ENCODE results near the gene HRCT1. TPM values are rescaled to one million over a fixed set of nuclear protein-coding genes. Genes with fewer than 3 reads are reported as not detected.

Gene HRCT1
- total RNA-seq, 4 donors from 2014 or later = 9.1 to 32.6 (median 17.2) TPM

GRCh38 chr9:35920051-35920620 lies 14.1 kb downstream of the HRCT1 start:
- H3K4me1 ChIP-seq = peaks cover 0 to 68% (median 4%) of the 10 kb centered on the region in 4 donors
- peak overlapping the region in 3 of 4 donors; percentile 48 to 81 (median 58) for H3K27ac ChIP-seq
- H3K9me3 ChIP-seq = no peaks in the 10 kb centered on the region
- no peaks in the 10 kb centered on the region for H3K36me3 ChIP-seq
- H3K27me3 ChIP-seq = no peaks in the 10 kb centered on the region
- DNase-seq = peak in 2 of 3 donors; percentile 77 to 80
- H3K4me3 ChIP-seq = no peak overlapping the region
- TF ChIP-seq POLR2A (IDR thresholded peaks at IDR 0.05) (no peak), CTCF (IDR thresholded peaks at IDR 0.05) (peak in 3 of 6 experiments; percentile 44 to 70 (median 52))

GRCh38 chr9:35923598-35923926 lies 17.6 kb downstream of the HRCT1 start:
- Histone ChIP-seq H3K27me3 (no peaks in the 10 kb centered on the region), H3K27ac (peak overlapping the region in 2 of 4 donors; percentile 23 to 37), H3K36me3 (no peaks in the 10 kb centered on the region), H3K9me3 (no peaks in the 10 kb centered on the region), H3K4me1 (peaks cover 0 to 38% (median 3%) of the 10 kb centered on the region in 4 donors), H3K4me3 (no peak overlapping the region)
- TF ChIP-seq CTCF (IDR thresholded peaks at IDR 0.05) (no peak), POLR2A (IDR thresholded peaks at IDR 0.05) (no peak)
- no peak for DNase-seq

GRCh38 chr9:35923927-35924763 lies 18.1 kb downstream of the HRCT1 start:
- DNase-seq = no peak

GRCh38 chr9:35928591-35929452 lies 22.8 kb downstream of the HRCT1 start:
- TF ChIP-seq CTCF (IDR thresholded peaks at IDR 0.05) (no peak), POLR2A (IDR thresholded peaks at IDR 0.05) (no peak)
- peaks cover 0 to 6% (median 0%) of the 10 kb centered on the region in 4 donors for H3K4me1 ChIP-seq
- no peaks in the 10 kb centered on the region for H3K9me3 ChIP-seq
- no peaks in the 10 kb centered on the region for H3K36me3 ChIP-seq
- peak in 1 of 3 donors; percentile 45 for DNase-seq
- H3K4me3 ChIP-seq = no peak overlapping the region
- H3K27me3 ChIP-seq = no peaks in the 10 kb centered on the region
- H3K27ac ChIP-seq = no peak overlapping the region

More at GRCh38 chr9:35923927-35924763, 18.1 kb downstream of the HRCT1 start:
- H3K27me3 ChIP-seq = no peaks in the 10 kb centered on the region
- H3K27ac ChIP-seq = peak overlapping the region in 2 of 4 donors; percentile 23 to 37
- TF ChIP-seq POLR2A (IDR thresholded peaks at IDR 0.05) = no peak
- no peaks in the 10 kb centered on the region for H3K9me3 ChIP-seq
- no peaks in the 10 kb centered on the region for H3K36me3 ChIP-seq
- peaks cover 0 to 32% (median under 1%) of the 10 kb centered on the region in 4 donors for H3K4me1 ChIP-seq
- no peak overlapping the region for H3K4me3 ChIP-seq

GRCh38 chr9:35929453-35929718 lies 23.4 kb downstream of the HRCT1 start:
- no peaks in the 10 kb centered on the region for H3K36me3 ChIP-seq
- H3K4me3 ChIP-seq = no peak overlapping the region
- DNase-seq = no peak
- H3K27me3 ChIP-seq = no peaks in the 10 kb centered on the region
- H3K9me3 ChIP-seq = no peaks in the 10 kb centered on the region
- no peak overlapping the region for H3K27ac ChIP-seq
- peaks cover 0 to under 1% (median 0%) of the 10 kb centered on the region in 4 donors for H3K4me1 ChIP-seq
- TF ChIP-seq CTCF (IDR thresholded peaks at IDR 0.05) = no peak
- no peak for TF ChIP-seq POLR2A (IDR thresholded peaks at IDR 0.05)

Data from Peyer's patch (tissue), 4 donors.